GM21528 (cell line): Measurements from ENCODE around the gene SRGAP2.
"Not testable (repeated sequence)": the region's sequence is repeated elsewhere in the genome, so short reads cannot be mapped to it uniquely, and the experiment has no call there.

Experiments used
- ATAC-seq: cut with Tn5 transposase; IDR thresholded peaks from one replicate; pipeline ENCODE4 v1.9.1; 2021; ENCODE audit warnings: mild to moderate bottlenecking, moderate library complexity; ENCODE audit not compliant: unreplicated experiment, low FRiP score

SRGAP2 gene

DNA sequence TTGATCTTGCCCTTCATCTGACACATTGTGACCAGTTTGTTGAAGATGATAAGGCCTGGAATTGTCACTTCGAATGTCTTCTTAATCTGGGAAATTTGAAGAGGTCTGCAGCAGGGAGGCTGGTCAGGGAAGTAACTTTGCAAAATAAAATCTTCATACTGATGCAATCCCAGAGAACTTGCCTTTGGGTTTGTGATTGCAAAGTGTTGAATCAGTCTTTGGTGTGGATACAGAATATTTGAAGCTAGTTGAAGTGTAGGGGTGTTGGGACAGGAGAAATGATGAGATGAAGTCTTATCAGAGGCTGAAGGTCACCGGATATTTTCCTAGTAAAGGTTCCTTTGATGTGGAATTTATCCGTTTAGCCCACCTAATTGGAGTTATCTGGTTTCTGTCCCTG, 42.1 kb downstream of the SRGAP2 start:
- not testable (repeated sequence) for ATAC-seq

DNA sequence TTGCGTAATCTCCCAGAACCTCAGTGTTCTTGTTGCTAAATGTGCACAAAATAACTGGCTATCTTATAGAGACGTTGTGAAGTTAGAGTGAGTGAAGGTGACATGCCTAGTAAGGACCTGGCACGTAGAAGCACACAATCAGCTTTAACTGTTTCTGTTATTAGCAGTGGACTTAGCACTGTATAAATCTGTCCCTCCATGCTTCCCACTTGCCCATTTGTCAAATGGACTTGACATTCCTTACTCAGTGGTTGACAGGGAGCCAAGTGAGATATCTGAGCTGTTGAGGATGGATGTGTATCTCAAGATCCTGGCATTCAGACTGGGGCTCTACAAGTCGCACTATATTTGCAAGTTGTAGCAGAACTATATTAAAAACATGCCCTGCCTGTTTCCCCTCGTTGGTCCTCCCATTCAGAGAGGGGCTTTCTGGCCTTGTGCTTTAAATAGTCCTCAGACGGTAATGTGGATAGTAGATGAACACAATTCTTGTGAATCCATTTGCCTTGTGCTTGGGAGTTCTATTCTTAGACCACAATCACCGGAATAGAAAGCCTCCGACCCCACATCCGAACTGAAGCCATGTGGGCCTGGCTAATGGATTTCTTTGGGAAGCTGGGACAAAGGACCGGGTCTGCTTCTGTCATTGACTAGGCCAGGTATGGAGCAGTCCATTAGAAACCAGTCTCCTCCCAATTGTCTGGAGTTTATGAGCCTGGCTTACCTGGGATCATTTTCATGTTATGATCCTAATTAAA, 43.0 kb downstream of the SRGAP2 start:
- not testable (repeated sequence) for ATAC-seq

DNA sequence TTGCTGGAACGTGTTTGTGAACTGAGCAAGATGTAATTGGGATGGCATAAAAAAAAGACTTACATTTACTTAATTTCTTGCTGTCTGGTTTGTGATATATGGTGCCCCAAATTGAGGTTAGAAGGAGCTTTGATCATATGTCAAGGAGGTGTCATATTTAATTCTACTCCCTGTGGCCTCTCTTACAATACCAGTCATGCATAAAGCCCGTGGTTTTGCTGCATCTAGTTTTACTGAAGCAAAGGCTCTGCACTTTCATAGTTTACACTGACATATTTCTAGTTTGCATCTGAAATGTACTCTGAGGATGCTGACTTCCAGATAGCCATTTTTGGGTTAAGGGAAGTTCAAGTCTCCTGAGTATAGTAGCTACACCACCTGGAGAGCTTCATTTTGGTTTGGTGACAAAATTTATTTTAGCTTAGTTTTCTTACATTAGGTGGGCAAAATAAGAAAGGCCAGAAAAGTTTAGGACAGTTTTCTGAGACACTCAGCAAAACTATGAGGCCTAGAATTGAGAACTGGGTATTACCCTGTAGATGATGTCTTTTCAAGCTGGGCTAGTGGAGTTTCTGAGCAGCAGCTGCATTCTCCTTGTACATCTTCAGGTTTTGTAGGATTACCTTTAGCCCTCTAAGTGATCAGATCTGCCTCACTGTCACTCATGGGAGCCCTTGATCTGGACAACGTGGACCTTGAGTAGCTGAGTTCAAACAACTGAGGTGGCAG, 47.8 kb downstream of the SRGAP2 start:
- not testable (repeated sequence) for ATAC-seq

DNA sequence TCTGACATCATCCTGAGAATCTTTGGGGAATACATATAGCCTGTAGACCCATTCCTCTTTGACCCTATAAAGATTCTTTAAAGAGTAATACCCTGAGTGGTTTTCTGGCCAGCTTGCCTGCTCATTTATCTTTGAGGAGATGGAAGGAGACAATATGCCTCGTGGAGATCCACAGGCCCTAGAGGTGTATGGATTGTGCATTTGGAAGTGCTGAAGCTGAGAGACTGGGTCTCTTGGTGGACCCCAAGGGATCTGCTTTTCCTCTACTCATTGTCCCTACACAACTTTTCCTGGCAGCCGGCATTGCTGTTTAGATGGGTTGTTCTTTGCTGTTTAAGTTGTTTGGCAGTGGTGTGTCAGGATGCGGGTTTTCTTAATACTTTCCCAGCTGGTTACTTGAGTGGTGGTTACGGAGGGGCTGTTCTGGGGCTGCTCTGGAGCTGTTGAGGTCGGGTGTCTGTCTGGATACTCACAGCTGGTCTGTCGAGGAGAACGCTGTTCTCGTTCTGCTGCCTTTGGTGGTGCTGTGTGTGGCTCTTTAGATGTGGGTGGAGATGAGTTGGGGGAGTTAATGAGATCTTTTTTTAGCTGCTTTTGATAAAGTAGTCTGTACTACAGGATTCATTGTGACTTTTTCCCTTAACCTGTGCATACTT, 49.5 kb downstream of the SRGAP2 start:
- not testable (repeated sequence) for ATAC-seq
